ENCODE measurements around the gene DLG5.

Gene DLG5

DNA sequence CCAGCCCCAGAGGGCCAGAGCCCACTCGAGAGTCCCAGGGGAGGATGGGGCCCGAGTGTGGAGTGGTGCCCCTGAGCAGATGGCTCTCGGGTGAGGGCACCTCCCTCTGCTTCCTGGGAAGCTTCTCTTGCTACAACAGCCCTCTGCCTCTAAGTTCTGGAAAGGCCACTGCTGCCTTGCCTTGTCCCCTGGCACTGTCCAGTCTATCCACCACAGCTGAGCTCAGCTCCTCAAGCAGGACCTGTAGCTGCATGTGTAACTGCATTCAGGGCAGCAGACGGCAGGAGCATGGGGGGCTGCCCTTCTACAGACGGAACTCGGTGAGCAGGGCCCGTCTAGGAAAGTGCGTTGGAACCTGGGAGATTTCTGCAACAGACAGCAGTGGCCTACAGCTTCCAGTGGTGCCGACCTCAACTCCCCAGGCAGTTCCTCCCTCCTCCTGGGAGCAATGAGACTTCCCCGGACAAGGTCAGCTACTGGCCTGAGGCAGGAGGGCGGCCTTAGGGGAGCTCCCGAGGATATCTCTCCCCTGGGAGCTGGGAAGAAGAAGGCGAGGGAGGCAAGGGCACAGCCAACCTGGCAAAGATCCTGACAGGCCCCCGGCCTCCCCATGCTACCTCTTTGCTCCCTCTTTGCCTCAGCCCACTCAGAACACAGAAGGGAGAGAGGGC, 88.5 kb downstream of the DLG5 start:
- no peak for DNase-seq

- DNase-seq: peak; percentile 35 to 75
Measured at GRCh38 chr10:77837248-77837924, 89.2 kb downstream of the DLG5 start.

DNA sequence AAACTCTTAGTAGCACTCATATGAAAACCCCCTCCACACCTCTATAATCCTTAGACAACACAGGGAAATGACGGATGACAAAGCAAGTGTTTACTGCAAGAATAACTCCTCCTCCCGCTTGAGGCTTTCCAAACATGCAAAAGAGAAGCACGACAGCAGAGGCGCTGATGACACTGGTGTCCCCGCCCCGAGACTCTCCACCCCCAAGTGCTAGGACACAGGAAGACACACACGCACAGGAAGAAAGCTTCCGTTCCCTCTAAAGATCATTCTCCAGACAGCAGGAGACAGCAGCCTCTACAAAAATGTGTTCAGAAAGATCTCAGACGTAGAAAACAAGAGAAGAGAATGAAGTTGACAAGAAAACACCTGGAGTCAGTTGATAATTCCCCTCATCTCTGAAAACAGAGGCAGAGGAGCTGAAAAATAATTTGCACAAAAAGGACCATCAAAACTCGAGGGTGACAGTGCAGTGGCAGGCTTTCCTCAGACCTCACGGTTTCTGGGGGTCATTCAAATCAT, 90.2 kb downstream of the DLG5 start:
- DNase-seq: peak; percentile 34 to 69

DNA sequence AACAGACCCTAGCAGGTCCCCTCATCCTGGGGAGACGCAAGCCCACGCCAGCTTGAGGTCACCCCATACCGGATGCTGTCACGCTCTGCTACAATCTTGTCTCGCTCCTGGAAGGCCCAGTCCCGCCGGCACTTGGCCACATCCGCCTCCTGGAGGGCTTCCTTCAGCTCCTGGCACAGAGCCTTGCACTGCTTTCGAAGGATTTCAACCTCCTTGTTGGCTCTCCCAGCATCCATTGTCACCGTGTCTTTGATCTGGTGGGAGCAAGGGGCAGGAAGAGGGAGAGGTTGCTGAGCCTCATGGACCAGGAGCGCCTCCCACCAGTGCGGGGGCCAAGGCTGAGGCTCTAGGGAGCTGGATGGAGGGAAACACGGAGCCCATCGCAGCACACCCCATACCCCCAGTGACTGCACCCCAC, 90.9 kb downstream of the DLG5 start:
- no peak for DNase-seq

GRCh38 chr10:77834943-77835668, 91.4 kb downstream of the DLG5 start:
- no peak for DNase-seq

DNA sequence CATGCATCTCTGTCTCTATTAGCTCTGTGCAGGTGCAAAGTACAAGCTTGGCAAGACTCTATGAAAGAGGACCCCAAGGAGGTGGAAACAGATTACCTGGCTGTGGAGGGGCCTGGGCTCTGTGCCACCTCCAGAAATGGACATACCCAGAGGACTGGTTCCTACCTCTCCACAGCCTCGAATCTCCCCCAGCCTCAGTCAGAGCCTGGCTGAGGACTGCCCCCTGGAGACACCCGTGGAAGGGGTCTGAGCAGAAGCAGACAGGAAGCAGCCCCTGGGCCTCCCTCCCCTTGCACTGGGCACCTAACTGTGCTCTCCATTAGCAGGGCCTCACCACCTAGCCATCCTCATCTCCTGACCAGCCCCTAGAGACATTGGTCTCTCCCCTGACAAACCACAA, 92.0 kb downstream of the DLG5 start:
- no peak for DNase-seq

GRCh38 chr10:77833792-77834191, 92.8 kb downstream of the DLG5 start:
- no peak for DNase-seq

DNA sequence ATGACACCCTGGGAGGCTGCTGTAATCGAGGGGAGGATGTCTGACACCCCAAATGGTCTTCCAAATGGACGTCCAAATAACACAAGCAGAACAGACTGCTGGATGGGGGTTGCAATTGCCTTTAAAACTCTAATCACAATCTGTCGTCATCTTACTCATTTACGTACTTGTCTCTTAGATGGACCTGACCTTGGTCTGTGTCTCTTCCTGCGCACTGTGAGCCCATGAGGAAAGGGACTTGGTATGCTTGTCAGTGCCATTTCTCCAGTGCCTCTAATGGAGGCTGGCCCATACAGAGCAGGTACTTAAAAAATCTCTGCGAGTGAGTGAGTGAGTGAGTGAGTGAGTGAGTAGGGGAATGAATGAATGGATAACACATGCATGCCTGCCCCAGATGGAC, 93.3 kb downstream of the DLG5 start:
- DNase-seq: no peak

GRCh38 chr10:77832238-77832637, 94.3 kb downstream of the DLG5 start:
- no peak for DNase-seq

GRCh38 chr10:77829356-77829755, 97.2 kb downstream of the DLG5 start:
- DNase-seq: no peak

DNA sequence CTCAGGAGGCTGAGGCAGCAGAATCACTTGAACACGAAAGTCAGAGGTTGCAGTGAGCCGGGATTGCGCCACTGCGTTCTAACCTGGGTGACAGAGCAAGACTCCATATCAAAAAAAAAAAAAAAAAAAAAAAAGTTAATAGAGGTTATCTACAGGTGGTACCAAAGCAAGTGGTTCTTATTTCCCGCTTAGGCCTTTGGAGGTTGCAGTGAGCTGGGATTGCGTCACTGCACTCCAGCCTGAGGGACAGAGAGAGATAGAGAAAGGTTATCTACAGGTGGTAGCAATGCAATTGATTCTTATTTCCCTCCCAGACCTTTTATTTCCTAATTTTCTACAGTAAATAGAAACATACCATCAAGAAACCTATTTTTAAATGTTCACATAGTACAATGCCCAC, 98.2 kb downstream of the DLG5 start:
- DNase-seq: no peak

GRCh38 chr10:77827366-77827765, 99.2 kb downstream of the DLG5 start:
- peak in 1 of 2 experiments; percentile 17 for DNase-seq

DNA sequence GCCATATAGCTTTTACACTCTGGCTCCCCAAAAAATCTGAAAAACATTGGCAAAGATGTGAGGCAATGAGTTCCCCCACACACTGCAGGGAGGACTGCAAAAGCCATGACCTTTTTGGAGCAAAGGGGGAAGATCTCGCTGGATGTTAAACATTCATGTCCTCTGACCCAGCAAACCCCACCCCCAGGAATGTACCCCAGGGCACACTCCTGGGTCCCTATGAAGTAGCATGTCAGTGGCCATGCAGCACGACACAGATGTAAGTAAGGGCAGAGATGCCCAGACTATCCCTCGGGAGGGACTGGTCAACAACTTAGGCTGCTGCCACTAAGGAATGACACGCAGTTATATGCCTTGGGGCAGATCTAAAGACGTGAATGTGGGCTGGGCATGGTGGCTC, 100.6 kb downstream of the DLG5 start:
- DNase-seq: no peak

- DNase-seq: no peak
Measured at GRCh38 chr10:77824908-77825307, 101.6 kb downstream of the DLG5 start.

- DNase-seq: no peak
Measured at GRCh38 chr10:77823811-77824542, 102.6 kb downstream of the DLG5 start.

- no peak for DNase-seq
Measured at GRCh38 chr10:77821551-77821950, 105.0 kb downstream of the DLG5 start.

- DNase-seq: no peak
Measured at GRCh38 chr10:77821036-77821435, 105.5 kb downstream of the DLG5 start.

DNA sequence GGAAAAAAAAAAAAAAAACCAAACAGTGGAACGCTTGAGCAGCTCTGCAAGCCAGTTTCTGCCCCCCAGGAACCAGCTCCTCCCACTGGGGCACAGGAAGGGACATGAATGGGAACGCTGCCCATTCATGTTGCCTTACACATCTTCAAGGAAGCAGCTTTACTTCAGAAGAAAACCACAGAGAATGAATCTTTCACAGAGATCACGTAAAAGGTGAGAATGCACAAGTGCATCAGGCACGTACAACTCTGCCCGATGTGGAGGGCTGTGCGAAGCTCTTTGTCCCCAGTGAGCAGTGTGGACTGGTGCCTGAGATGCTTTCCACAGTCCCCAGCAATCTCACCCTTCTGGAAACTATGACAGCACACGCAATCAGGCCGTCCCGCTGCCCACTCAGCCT, 106.2 kb downstream of the DLG5 start:
- DNase-seq: no peak

DNA sequence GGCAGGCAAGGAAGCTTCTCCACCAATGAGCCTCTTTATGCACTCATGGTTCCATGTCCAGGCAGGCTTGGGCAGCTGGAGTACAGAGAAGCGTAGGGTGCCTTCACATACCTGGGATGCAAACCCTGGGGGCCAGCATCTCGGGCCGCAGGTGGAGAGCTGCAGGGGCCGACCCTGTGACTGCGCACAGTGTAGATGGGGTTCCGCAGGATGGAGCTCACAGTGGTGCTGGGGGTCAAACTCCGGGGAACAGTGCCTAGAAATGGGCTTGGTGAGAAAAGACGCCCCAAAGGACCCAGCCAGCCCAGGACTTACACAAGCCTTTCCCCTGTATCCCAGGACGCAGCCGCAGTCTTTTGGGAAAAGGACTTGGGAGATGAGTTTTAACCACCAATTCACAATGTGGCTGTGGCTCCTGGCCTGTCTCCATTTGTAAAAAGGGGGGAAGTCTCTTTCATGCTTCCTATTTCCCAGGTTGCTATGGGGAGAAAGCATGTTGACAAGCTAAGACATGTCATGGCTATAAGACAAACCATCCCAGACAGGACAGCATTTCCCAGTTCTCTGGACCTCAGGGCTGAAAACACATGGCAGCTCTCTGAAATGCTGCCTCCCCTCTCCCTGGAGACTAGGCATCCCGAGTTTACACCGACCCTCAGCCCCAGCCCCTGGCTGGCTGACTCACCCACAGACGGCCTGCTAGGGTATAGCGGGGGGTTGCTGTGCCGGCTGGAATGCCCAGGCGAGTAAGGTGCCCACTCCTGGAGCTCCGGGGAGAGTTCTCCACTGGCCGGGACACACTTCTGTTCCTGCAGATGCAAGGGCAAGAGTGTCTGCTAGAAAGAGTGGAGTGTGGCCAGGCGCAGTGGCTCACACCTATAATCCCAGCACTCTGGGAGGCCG, 107.1 kb downstream of the DLG5 start:
- DNase-seq: no peak

DNA sequence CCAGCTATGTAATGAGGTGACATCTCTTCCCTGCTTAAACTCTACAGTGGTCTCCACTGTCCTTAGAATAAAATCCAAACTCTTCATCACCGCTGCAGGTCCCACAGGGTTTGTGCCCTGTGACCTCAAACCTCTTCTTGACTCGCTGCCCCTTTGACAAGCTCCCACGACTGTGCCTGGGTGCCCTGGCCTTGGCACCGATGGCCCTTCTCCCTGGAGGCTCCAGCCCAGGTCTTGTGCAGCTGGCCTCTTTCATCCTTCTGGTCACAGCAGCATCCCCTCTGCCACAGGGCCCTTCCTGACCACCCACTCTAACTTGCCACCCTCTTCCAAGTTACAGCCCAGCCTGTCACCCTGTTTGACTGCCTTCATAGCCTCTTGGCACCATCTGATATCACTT, 108.2 kb downstream of the DLG5 start:
- DNase-seq: no peak

GRCh38 chr10:77817541-77817940, 109.0 kb downstream of the DLG5 start:
- peak in 1 of 2 experiments; percentile 19 for DNase-seq

DNA sequence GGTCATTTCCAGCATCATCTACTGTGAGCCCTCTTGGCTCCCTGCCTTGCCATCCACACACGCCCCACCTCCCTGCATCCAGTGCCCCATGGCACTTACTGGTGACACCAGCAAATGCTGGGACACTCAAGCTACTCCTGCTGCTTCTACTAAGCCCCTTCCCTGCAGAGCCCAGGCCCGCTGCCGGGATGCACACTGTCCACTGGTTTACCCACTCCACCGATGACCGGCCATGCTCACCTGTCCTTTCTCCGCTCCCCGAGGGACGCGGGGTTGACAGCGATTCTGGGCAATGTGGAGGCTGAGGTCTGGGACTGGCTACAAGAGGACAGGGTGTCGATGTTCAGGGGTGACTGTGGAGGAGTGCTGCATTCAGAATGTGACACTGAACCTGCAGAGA, 110.2 kb downstream of the DLG5 start:
- DNase-seq: no peak

All from NCI-H526 (cell line).